Adrenal gland (tissue), 12 donors: Measurements from ENCODE around the gene HCAR2. TPM values are rescaled to one million over a fixed set of nuclear protein-coding genes. Genes with fewer than 3 reads are reported as not detected.

Experiments used
- DNase-seq, 7 donors: peaks; one replicate each; pipeline ENCODE4 v3.0.0-alpha.2; 2019 to 2020
- H3K27ac ChIP-seq, 5 donors: fragments of 200-600 bp; sonication (generic) in 4 of 5; 1 replicate in 3 of 5; 2 replicates in 2 of 5; pipeline versions ENCODE4 v1.5.1 to v1.8.0; 2016 to 2020; ENCODE audit warnings: mild to moderate bottlenecking in 1 of 5
- H3K27me3 ChIP-seq: fragments of 200-600 bp; 2 replicates; pipeline ENCODE4 v1.8.0; 2021
- H3K36me3 ChIP-seq, 2 donors: fragments of 200-600 bp; replicated peaks in 1 of 2; 1 replicate in 1 of 2; 2 replicates in 1 of 2; pipeline versions ENCODE4 v1.5.1 to v1.8.0; 2018 to 2022
- H3K4me1 ChIP-seq, 2 donors: fragments of 200-600 bp; replicated peaks in 1 of 2; 1 replicate in 1 of 2; 2 replicates in 1 of 2; pipeline versions ENCODE4 v1.5.1 to v1.8.0; 2018 to 2021
- H3K4me3 ChIP-seq, 4 donors: fragments of 200-600 bp; sonication (generic) in 3 of 4; one replicate each; pipeline ENCODE4 v1.5.1; 2016 to 2018
- H3K9me3 ChIP-seq, 3 donors: fragments of 200-600 bp; sonication (generic) in 1 of 3; replicated peaks in 1 of 3; 1 replicate in 2 of 3; 2 replicates in 1 of 3; pipeline versions ENCODE4 v1.5.1 to v1.8.0; 2016 to 2021
- CTCF ChIP-seq, 6 experiments: fragments of 450-650 bp in 4 of 6; fragments of 200-600 bp in 2 of 6; sonication (generic) in 1 of 6; IDR thresholded peaks; 1 replicate in 5 of 6; 2 replicates in 1 of 6; pipeline versions ENCODE4 v1.5.1 to v1.8.0; 2016 to 2021; ENCODE audit warnings: antibody characterized with exemption in 6 of 6, mild to moderate bottlenecking in 2 of 6, moderate library complexity in 1 of 6
- POLR2A ChIP-seq, 2 donors: fragments of 450-650 bp; IDR thresholded peaks; one replicate each; pipeline ENCODE4 v1.6.1; 2017; ENCODE audit warnings: antibody characterized with exemption in 2 of 2, mild to moderate bottlenecking in 2 of 2, moderate library complexity in 1 of 2
- WGBS, 4 donors: extraction: QIAGEN DNeasy Blood & Tissue Kit in 2 of 4; methylation state at CpG; one replicate each; pipeline versions ENCODE4 v1.1.5 to v1.1.7; 2013 to 2017; 5-methylcytosine and 5-hydroxymethylcytosine counted together
- intact Hi-C, 2 donors: fragments of 100-400 bp; cut with DNase I; formaldehyde crosslinking; loops; one replicate each; pipeline versions ENCODE4 v1.14.1 to v1.15.0; 2022 to 2023
- polyA plus RNA-seq, 3 donors: library from polyadenylated mRNA; stranded (reverse); fragments of 200-250 nt in 2 of 3; fragments of 350-450 nt in 1 of 3; fragmentation: Illumina TruSeq in 1 of 3; extraction: RNeasy Lipid Tissue Mini Kit (QIAGEN cat#74804) in 1 of 3; gene quantifications; one replicate each; pipeline ENCODE4 v1.2.3, GENCODE V29; 2013 to 2014
- total RNA-seq, 9 donors: library from RNA; depleted of rRNA in 4 of 9; stranded (reverse); fragments of >200 nt in 4 of 9; fragments of 120-200 nt in 1 of 9; fragmentation: NEBNext Ultra II Directional in 1 of 9; extraction: Animal tissue kit (Norgen Biotek cat#: 25700) in 1 of 9; gene quantifications; one replicate each; pipeline versions ENCODE4 v1.1.0 to v1.2.4, GENCODE V29; 2013 to 2023
- donor health status: healthy with polysubstance abuse.
- donor health status: Bipolar disorder and iron deficiency.
- donor health status: DM: yes; HTN: yes; CAD: no.
- donor health status: DM: no; HTN: no; CAD: no.
- donor health status: DM: no; HTN: no; CAD: no.
- donor health status: DM: yes; HTN: yes; CAD: no.

Gene HCAR2
- total and polyA plus RNA-seq, 12 donors = 0.08 to 0.98 (median 0.23) TPM; not detected in 7

GRCh38 chr12:122726080-122726558 lies 23.0 kb upstream of the HCAR2 start:
- intact Hi-C loops = no loop called here
- Histone ChIP-seq H3K27ac (no peak overlapping the region), H3K4me1 (no peaks in the 10 kb centered on the region), H3K4me3 (no peak overlapping the region), H3K36me3 (no peaks in the 10 kb centered on the region), H3K9me3 (no peaks in the 10 kb centered on the region), H3K27me3 (no peaks in the 10 kb centered on the region)
- DNase-seq = no peak
- no peak for TF ChIP-seq CTCF (IDR thresholded peaks at IDR 0.05)
- TF ChIP-seq POLR2A (IDR thresholded peaks at IDR 0.05) = no peak
- 49 to 68% (median 52%) methylated on average over 5 of the region's 5 CpGs for WGBS, 4 donors

GRCh38 chr12:122725452-122726079 lies 22.4 kb upstream of the HCAR2 start:
- H3K4me1 ChIP-seq = no peaks in the 10 kb centered on the region
- H3K36me3 ChIP-seq = no peaks in the 10 kb centered on the region
- TF ChIP-seq CTCF (IDR thresholded peaks at IDR 0.05) (no peak), POLR2A (IDR thresholded peaks at IDR 0.05) (no peak)
- no peaks in the 10 kb centered on the region for H3K27me3 ChIP-seq
- H3K27ac ChIP-seq = no peak overlapping the region
- DNase-seq = no peak
- intact Hi-C loops = no loop called here
- H3K4me3 ChIP-seq = no peak overlapping the region
- no peaks in the 10 kb centered on the region for H3K9me3 ChIP-seq
- WGBS, 4 donors = 77 to 85% (median 80%) methylated on average over 6 of the region's 6 CpGs

- DNase-seq = no peak
- intact Hi-C loops = no loop called here
- WGBS, 4 donors = 88 to 94% (median 89%) methylated on average over 12 of the region's 12 CpGs
- Histone ChIP-seq H3K4me1 (peaks cover 0 to 4% of the 10 kb centered on the region in 2 donors), H3K4me3 (no peak overlapping the region), H3K27me3 (no peaks in the 10 kb centered on the region), H3K27ac (no peak overlapping the region), H3K9me3 (no peaks in the 10 kb centered on the region), H3K36me3 (no peaks in the 10 kb centered on the region)
- TF ChIP-seq CTCF (IDR thresholded peaks at IDR 0.05) (no peak), POLR2A (IDR thresholded peaks at IDR 0.05) (no peak)
Observed at GRCh38 chr12:122724641-122725243, 21.6 kb upstream of the HCAR2 start.

GRCh38 chr12:122722387-122722786 lies 19.2 kb upstream of the HCAR2 start:
- Histone ChIP-seq H3K4me3 (no peak overlapping the region), H3K9me3 (no peaks in the 10 kb centered on the region), H3K27ac (no peak overlapping the region), H3K36me3 (no peaks in the 10 kb centered on the region), H3K4me1 (peaks cover 0 to 4% of the 10 kb centered on the region in 2 donors), H3K27me3 (no peaks in the 10 kb centered on the region)
- TF ChIP-seq CTCF (IDR thresholded peaks at IDR 0.05) (no peak), POLR2A (IDR thresholded peaks at IDR 0.05) (no peak)
- WGBS, 4 donors = 25 to 45% (median 42%) methylated on average over 1 of the region's 1 CpG
- intact Hi-C loops = no loop called here
- no peak for DNase-seq
